Amniotic epithelial cell (primary cell): ENCODE results near the gene STX10.
"Not testable (repeated sequence)": the region's sequence is repeated elsewhere in the genome, so short reads cannot be mapped to it uniquely, and the experiment has no call there.

Experiments
- DNase-seq: peaks from one replicate; pipeline ENCODE4 v3.0.0-alpha.2; 2010; ENCODE audit warnings: low read depth

STX10 gene

DNA sequence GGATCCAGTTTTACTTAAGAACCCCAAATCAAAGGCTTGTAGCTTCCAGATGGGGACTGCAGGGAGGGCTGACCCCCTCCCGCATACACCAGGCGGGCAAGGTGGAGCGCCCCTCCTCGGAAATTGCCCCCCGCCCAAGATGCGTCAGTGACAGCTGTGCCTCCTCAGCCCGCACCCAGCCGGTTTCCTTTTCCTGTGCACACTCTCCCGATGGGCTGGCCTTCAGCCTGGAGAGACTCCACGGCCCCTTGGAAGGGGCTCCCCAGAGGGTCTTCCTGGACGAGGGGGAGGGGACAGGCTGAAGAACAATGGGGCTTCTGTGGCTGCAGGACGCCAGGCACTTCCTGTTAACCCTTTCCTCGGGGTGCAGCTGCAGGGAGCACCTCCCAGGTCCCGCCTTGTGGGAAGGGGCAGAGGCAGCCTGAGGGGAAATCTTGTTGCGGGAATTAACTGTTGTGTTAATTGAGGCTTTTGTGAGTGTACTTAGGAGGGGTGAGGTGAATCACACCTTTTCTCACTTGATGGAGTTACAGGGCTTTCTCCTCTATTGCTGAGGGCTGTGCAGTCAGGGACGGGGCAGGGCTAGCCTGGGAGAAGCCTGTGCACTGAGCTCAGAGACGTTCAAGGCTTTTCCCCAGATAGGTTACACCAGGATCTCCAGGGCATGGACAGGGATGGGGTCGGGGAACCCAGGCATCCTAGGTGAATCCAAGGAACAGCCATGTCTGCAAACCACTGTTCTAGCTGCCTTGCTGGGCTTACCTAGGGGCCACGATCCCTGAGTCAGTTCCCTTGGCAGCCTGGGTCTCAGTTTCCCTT, 14.4 kb upstream of the STX10 start:
- DNase-seq: peak; percentile 38

- DNase-seq: peak; percentile 94
These were observed 13.6 kb upstream of the STX10 start for GRCh38 chr19:13163609-13164342.

- DNase-seq: peak; percentile 97
These were observed 12.8 kb upstream of the STX10 start for GRCh38 chr19:13162724-13163608.

DNA sequence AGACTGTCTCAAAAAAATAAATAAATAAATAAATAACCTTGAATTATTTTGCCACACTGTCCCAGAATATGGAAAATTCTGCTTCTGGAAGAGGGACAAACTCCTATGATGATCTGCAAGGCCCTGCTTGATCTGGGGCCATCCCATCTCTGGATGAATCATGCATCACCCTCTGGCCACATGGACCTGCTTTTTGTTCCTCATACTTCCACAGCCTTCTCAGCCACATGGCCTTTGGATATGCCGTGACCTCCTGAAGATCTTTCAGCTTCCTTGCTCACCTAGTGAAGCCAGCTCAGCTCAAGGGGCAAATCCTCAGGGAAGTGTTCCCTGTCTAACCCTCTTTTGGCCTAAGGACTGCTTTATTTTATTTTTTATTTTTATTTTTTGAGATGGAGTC, 10.4 kb upstream of the STX10 start:
- peak; percentile 56 for DNase-seq

DNA sequence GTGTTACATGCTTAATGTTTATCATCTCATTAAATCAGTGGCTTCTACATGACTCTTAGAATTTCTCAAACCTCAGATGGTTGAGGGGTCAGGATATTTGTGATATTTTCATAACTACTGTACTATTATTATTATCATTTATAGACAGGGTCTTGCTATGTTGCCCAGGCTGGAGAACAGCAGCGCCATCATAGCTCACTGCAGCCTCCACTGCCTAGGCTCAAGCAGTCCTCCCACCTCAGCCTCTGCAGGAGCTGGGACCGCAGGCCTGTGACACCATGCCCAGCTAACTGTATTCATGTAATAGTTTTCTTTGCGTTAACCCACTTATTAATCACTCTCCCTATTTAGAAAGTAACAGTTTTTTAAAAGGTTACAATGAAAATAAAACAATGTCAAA, 9.5 kb upstream of the STX10 start:
- no peak for DNase-seq

- peak; percentile 85 for DNase-seq
These were observed 5.5 kb upstream of the STX10 start for GRCh38 chr19:13155472-13156359.

- DNase-seq: peak; percentile 55
These were observed 4.8 kb upstream of the STX10 start for GRCh38 chr19:13154911-13155471.

- DNase-seq: peak; percentile 93
These were observed 4.1 kb upstream of the STX10 start for GRCh38 chr19:13154241-13154778.

GRCh38 chr19:13153569-13154240, 3.5 kb upstream of the STX10 start:
- DNase-seq: peak; percentile 40

GRCh38 chr19:13152974-13153568, 2.9 kb upstream of the STX10 start:
- DNase-seq: peak; percentile 88

DNA sequence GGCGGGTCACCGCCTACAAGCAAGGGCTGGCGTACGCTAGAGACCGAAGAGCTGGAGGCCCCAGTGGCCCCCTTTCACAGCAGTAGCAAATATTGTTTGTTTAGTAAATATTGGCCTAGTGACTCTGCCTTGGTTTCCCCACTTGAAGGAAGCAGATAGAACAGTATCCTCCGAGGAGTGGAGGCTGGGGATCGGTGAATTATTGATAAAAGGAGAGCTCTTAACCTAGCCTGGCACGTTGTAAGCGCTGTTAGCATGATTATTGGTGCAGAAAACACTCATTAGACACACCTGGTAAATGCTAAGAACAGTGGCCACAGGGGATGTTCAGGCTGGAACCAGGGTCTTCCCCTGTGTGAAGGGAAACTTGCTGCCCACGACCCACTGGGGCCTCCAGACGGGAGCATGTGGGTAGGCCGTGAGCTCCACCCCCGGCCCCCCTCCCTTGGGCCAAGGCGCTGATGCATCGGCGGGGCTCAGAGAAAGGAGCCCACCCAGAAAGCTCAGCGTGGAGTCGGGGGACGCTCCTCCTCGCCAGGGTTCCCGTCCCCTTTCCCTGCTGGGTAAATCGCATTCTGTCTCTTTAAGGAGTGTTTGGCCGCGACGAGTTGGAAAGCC, 2.3 kb upstream of the STX10 start:
- no peak for DNase-seq

GRCh38 chr19:13151605-13152355, 1.6 kb upstream of the STX10 start:
- peak; percentile 94 for DNase-seq

DNA sequence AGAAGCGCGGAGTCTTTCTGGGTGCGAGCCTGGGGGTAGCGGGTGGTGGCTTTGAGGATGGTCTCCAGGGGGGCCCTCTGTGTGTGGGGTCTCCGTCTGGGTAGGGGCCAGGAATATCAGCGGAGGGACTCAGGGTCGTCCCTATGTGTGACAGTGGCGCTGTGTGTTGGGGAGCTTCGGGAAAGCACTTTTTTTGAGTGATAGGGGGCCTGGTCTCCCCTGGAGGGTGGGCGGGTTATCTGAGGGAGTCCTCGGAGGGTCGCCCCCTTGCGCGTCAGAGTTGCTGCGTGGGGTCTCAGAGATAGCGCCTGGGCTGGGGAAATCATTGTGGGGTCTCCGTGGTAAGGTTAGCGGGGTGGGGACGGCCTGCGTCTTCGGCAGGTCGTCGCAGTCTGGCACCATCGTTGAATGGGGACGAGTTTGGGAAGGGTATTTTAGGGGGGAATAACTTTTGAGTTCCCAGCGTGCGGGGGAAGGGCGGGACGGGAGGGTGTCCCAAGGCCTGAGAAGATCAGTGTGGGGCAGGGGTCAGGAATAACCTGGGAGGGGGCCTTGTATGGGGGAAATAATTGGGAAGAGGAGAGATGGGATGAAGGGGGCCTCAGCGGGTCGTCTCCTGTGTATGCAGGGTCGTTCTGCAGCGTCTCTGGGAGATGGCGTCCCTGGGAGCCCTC, 893 bp upstream of the STX10 start:
- DNase-seq: no peak

DNA sequence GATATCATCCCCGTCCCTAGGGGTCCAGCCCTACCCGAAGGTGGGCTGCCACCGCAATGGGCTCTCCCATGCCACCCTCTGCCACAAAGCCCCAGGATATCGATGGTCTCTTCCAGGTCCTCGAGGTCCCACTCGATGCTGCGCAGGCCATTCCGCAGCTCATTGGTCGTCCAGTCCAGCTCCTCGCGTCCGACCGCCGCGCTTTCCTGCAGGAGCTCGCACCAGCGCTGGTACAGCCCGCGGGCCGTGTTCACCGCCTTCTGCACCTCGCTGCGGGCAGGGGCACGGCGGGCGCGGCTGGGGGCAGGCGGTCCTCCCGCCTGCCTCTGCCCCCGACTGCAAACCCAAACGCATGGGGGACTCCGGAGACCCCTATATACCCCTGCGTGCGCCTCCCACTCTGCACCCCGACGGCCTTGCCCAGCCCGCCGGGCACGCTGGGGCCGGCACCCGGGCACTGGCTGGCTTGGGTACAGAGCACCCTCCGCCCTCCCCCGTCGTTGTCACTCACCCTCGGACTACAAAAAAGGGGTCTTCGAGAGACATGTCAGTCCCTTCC, 468 bp downstream of the STX10 start:
- DNase-seq: no peak

- DNase-seq: not testable (repeated sequence)
These were observed 975 bp downstream of the STX10 start for GRCh38 chr19:13149173-13149627.

DNA sequence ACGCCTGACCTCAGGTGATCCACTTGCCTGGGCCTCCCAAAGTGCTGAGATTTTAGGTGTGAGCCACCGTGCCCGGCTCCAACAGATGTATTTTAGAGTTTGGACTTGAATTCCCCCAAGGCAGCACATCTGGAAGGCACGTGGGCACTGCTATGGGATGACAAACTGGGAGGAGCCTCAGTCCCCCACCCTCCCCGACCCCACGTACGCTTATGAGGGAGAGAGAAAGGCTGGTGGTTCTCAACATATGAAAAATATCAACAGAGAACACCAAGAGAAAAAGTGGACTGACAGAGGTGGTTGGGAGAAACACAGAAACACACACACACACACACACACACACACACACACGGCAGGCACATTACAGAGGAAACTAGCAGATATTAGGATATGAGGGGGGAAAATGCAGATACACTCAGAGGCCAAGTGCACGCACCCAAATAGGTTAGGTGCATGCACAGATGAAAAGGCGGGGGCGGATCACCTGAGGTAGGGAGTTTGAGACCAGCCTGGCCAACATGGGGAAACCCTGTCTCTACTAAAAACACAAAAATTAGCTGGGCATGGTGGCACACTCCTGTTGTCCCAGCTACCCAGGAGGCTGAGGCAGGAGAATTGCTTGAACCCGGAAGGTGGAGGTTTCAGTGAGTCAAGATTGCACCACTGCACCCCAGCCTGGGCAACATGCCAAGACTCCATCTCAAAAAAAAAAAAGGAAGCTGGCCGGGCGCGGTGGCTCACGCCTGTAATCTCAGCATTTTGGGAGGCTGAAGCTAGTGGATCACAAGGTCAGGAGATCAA, 3.2 kb downstream of the STX10 start:
- DNase-seq: no peak
